BE2C (cell line): Measurements from ENCODE around the gene TNFSF12.

ENCODE experiments used
- DNase-seq: peaks from one replicate; pipeline ENCODE4 v3.0.0-alpha.2; 2020
- H3K27me3 ChIP-seq: fragments of 250-450 bp; sonication (Bioruptor Pico); 2 replicates; pipeline ENCODE4 v1.5.1; 2020; ENCODE audit warnings: mild to moderate bottlenecking
- H3K36me3 ChIP-seq: fragments of 250-450 bp; sonication (Bioruptor Pico); 2 replicates; pipeline ENCODE4 v1.5.1; 2020; ENCODE audit warnings: mild to moderate bottlenecking
- H3K4me1 ChIP-seq: fragments of 250-450 bp; sonication (Bioruptor Pico); 2 replicates; pipeline ENCODE4 v1.5.1; 2020
- H3K4me3 ChIP-seq: 2 replicates; pipeline ENCODE4 v1.5.1; 2011; ENCODE audit warnings: low read depth, low read length
- H3K9me3 ChIP-seq: fragments of 250-450 bp; sonication (Bioruptor Pico); 2 replicates; pipeline ENCODE4 v1.5.1; 2020
- TF ChIP-seq, protein P1 (sequence below): IDR thresholded peaks from 2 replicates; pipeline ENCODE4 v1.5.1; 2012; ENCODE audit warnings: mild to moderate bottlenecking, low read depth, low read length

TNFSF12 gene

GRCh38 chr17:7512824-7513540, 35.9 kb upstream of the TNFSF12 start:
- no peaks in the 10 kb centered on the region for H3K9me3 ChIP-seq
- TF ChIP-seq, protein P1, sequence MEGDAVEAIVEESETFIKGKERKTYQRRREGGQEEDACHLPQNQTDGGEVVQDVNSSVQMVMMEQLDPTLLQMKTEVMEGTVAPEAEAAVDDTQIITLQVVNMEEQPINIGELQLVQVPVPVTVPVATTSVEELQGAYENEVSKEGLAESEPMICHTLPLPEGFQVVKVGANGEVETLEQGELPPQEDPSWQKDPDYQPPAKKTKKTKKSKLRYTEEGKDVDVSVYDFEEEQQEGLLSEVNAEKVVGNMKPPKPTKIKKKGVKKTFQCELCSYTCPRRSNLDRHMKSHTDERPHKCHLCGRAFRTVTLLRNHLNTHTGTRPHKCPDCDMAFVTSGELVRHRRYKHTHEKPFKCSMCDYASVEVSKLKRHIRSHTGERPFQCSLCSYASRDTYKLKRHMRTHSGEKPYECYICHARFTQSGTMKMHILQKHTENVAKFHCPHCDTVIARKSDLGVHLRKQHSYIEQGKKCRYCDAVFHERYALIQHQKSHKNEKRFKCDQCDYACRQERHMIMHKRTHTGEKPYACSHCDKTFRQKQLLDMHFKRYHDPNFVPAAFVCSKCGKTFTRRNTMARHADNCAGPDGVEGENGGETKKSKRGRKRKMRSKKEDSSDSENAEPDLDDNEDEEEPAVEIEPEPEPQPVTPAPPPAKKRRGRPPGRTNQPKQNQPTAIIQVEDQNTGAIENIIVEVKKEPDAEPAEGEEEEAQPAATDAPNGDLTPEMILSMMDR: no peak
- H3K36me3 ChIP-seq: peaks cover 9% of the 10 kb centered on the region

GRCh38 chr17:7513850-7514419, 34.9 kb upstream of the TNFSF12 start:
- Histone ChIP-seq H3K4me1 (no peaks in the 10 kb centered on the region), H3K27me3 (no peaks in the 10 kb centered on the region), H3K4me3 (no peak overlapping the region), H3K9me3 (no peaks in the 10 kb centered on the region), H3K36me3 (peaks cover 9% of the 10 kb centered on the region)
- TF ChIP-seq, protein P1: no peak
- no peak for DNase-seq

More at GRCh38 chr17:7512824-7513540, 35.9 kb upstream of the TNFSF12 start:
- Histone ChIP-seq H3K27me3 (no peaks in the 10 kb centered on the region), H3K4me3 (no peak overlapping the region), H3K4me1 (no peaks in the 10 kb centered on the region)
- DNase-seq: no peak

GRCh38 chr17:7515911-7516610, 32.8 kb upstream of the TNFSF12 start:
- H3K27me3 ChIP-seq: no peaks in the 10 kb centered on the region
- peaks cover 2% of the 10 kb centered on the region for H3K36me3 ChIP-seq
- H3K4me3 ChIP-seq: no peak overlapping the region
- no peak for DNase-seq
- TF ChIP-seq, protein P1: no peak
- H3K9me3 ChIP-seq: no peaks in the 10 kb centered on the region
- H3K4me1 ChIP-seq: no peaks in the 10 kb centered on the region

- no peak for DNase-seq
- Histone ChIP-seq H3K9me3 (no peaks in the 10 kb centered on the region), H3K4me1 (no peaks in the 10 kb centered on the region), H3K4me3 (no peak overlapping the region), H3K36me3 (no peaks in the 10 kb centered on the region), H3K27me3 (no peaks in the 10 kb centered on the region)
- TF ChIP-seq, protein P1: peak; percentile 22; the same call in 1 of the 2 replicates
Observed at GRCh38 chr17:7523033-7523432, 25.8 kb upstream of the TNFSF12 start.

DNA sequence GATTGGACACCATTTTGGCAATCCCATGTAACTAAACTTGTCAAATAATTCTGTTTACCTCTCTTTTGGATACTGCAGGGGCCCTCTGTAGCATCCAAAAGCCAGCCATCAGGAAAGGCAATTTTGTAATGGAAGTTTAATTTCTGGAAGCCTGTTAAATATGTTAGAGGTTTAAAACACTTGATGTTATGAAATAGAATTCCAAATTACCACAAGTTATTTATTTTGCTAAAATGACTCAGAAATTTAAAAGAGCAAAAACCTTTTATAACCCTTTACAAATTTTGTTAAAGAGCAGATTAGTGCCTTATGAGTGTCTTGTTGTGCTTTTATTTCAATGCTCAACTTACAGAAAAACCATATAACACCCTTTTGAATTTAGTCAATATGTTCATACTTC, 20.0 kb upstream of the TNFSF12 start:
- TF ChIP-seq, protein P1: no peak
- Histone ChIP-seq H3K4me3 (no peak overlapping the region), H3K4me1 (no peaks in the 10 kb centered on the region), H3K9me3 (no peaks in the 10 kb centered on the region), H3K36me3 (no peaks in the 10 kb centered on the region), H3K27me3 (no peaks in the 10 kb centered on the region)
- no peak for DNase-seq
